ENCODE measurements around the gene CEP76.
A peak's percentile ranks its signal among the peaks of the same experiment; 100 is the strongest.

Gene CEP76

GRCh38 chr18:12679183-12679786 is 23.2 kb downstream of the CEP76 start:
- Histone ChIP-seq H3K9me3 (ENCODE audit: control insufficient read depth, insufficient read depth, low read length) (no peaks in the 10 kb centered on the region), H3K4me1 (ENCODE audit: insufficient read depth, low read length) (no peaks in the 10 kb centered on the region; the same call in 1 of the 2 replicates), H3K36me3 (ENCODE audit: insufficient read depth, low read length) (peaks cover 14% of the 10 kb centered on the region), H3K9ac (ENCODE audit: low read depth, low read length) (no peak overlapping the region)

DNA sequence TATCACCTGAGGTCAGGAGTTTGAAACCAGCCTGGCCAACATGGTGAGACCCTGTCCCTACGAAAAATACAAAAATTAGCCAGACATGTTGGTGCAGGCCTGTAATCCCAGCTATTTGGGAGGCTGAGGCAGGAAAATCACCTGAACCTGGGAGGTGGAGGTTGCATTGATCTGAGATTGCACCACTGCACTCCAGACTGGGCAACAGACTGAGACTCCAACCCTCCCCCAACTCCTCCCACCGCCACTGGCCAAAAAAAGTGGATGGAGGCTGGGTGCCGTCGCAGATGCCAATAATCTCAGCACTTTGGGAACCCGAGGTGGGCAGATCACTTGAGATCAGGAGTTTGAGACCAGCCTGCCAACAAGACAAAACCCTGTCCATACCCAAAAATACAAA is 34.5 kb downstream of the CEP76 start:
- Histone ChIP-seq H3K9ac (ENCODE audit: low read depth, low read length) (no peak overlapping the region), H3K9me3 (ENCODE audit: control insufficient read depth, insufficient read depth, low read length) (no peaks in the 10 kb centered on the region), H3K4me1 (ENCODE audit: insufficient read depth, low read length) (no peaks in the 10 kb centered on the region), H3K36me3 (ENCODE audit: insufficient read depth, low read length) (no peaks in the 10 kb centered on the region; the same call in 1 of the 2 replicates)

DNA sequence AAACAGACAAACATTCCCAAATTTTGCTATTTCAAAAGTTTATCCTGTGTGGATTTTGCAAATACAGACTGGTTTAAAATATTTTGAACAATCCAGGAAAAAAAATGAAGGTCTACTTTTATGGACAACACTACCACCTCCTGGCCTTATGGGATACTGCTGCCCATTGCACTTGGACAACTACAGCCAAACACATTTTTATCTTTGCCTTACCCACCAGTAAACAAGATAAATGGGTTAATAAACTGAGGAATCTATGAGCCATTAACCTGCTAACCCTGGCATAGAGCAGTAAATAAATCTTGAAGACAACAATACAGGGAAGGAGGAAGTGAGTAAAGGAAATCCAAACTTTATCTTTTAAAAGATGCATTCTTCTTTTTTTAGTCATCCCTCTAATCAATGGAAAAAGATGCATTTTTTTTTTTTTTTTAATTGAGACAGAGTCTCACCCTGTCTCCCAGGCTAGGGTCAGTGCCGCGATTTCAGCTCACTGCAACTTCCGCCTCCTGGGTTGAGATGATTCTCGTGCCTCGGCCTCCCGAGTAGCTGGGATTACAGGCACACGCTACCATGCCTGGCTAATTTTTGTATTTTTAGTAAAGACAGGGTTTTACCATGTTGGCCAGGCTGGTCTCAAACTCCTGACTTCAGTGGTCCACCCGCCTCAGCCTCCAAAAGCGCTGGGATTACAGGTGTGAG is 42.5 kb downstream of the CEP76 start:
- H3K4me1 ChIP-seq (ENCODE audit: insufficient read depth, low read length), result peaks cover 4% of the 10 kb centered on the region; the same call in 1 of the 2 replicates
- no peak overlapping the region for H3K9ac ChIP-seq (ENCODE audit: low read depth, low read length)
- H3K36me3 ChIP-seq (ENCODE audit: insufficient read depth, low read length), result no peaks in the 10 kb centered on the region
- H3K9me3 ChIP-seq (ENCODE audit: control insufficient read depth, insufficient read depth, low read length), result no peaks in the 10 kb centered on the region

DNA sequence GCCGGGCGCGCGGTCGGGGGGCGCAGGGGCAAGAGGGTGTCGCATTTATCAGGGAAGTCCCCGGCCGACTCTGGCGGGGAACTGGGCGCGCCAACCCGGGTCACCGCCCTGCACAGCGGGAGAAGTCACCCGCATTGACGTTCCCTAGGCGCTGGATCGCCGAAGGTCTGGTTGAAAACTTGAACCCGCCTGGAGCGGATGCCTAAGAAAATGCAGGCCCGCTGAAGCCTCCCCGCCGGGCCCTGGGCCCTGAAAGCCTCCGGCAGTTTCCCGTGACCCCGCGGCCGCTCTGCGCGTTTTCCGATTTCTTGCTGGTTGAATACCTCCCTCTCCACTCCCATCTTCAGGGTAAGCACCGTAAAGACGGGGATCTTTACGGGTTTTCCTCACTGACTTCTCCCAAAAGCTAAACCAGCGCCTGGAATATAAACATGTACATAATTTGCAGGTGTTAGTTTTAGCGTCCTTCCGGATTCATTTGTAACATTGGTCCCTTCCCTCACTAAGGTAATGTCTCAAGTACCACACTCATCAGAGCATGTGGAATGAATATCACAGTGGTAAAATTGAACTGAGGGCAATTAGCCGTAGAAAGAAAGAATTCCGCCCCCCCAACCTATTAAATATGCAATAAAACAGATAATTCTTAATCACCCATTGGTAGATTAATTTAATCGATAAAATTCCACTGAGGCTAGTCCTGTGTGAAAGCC is 43.9 kb downstream of the CEP76 start:
- Histone ChIP-seq H3K4me1 (ENCODE audit: insufficient read depth, low read length) (peaks cover 4% of the 10 kb centered on the region; the same call in 1 of the 2 replicates), H3K9ac (ENCODE audit: low read depth, low read length) (peak overlapping the region; percentile 76), H3K9me3 (ENCODE audit: control insufficient read depth, insufficient read depth, low read length) (no peaks in the 10 kb centered on the region), H3K36me3 (ENCODE audit: insufficient read depth, low read length) (no peaks in the 10 kb centered on the region)

GRCh38 chr18:12657684-12658425 is 44.7 kb downstream of the CEP76 start, which contains the start of gene SPIRE1:
TSS of gene SPIRE1 (minus strand) at chr18:12658107. CDS start at chr18:12657866, 241 bp downstream.
- peak within 1 kb of the TSS; percentile 76 for H3K9ac ChIP-seq (ENCODE audit: low read depth, low read length)
- no peaks in the 10 kb centered on the region for H3K36me3 ChIP-seq (ENCODE audit: insufficient read depth, low read length)
- peaks cover 9% of the 10 kb centered on the region; the same call in 1 of the 2 replicates for H3K4me1 ChIP-seq (ENCODE audit: insufficient read depth, low read length)
- no peaks in the 10 kb centered on the region for H3K9me3 ChIP-seq (ENCODE audit: control insufficient read depth, insufficient read depth, low read length)

- H3K4me1 ChIP-seq (ENCODE audit: insufficient read depth, low read length), result peaks cover 15% of the 10 kb centered on the region
- peak overlapping the region; percentile 76 for H3K9ac ChIP-seq (ENCODE audit: low read depth, low read length)
- no peaks in the 10 kb centered on the region for H3K9me3 ChIP-seq (ENCODE audit: control insufficient read depth, insufficient read depth, low read length)
- H3K36me3 ChIP-seq (ENCODE audit: insufficient read depth, low read length), result no peaks in the 10 kb centered on the region
These were observed 45.4 kb downstream of the CEP76 start for GRCh38 chr18:12656938-12657683.

GRCh38 chr18:12656605-12656937 is 46.0 kb downstream of the CEP76 start:
- Histone ChIP-seq H3K9ac (ENCODE audit: low read depth, low read length) (peak overlapping the region; percentile 76), H3K9me3 (ENCODE audit: control insufficient read depth, insufficient read depth, low read length) (no peaks in the 10 kb centered on the region), H3K4me1 (ENCODE audit: insufficient read depth, low read length) (peaks cover 20% of the 10 kb centered on the region), H3K36me3 (ENCODE audit: insufficient read depth, low read length) (no peaks in the 10 kb centered on the region)

- Histone ChIP-seq H3K36me3 (ENCODE audit: insufficient read depth, low read length) (no peaks in the 10 kb centered on the region), H3K4me1 (ENCODE audit: insufficient read depth, low read length) (peaks cover 22% of the 10 kb centered on the region), H3K9ac (ENCODE audit: low read depth, low read length) (no peak overlapping the region), H3K9me3 (ENCODE audit: control insufficient read depth, insufficient read depth, low read length) (no peaks in the 10 kb centered on the region)
These were observed 47.6 kb downstream of the CEP76 start for GRCh38 chr18:12654971-12655370.

GRCh38 chr18:12652861-12653401 is 49.6 kb downstream of the CEP76 start:
- H3K9me3 ChIP-seq (ENCODE audit: control insufficient read depth, insufficient read depth, low read length), result no peaks in the 10 kb centered on the region
- H3K36me3 ChIP-seq (ENCODE audit: insufficient read depth, low read length), result no peaks in the 10 kb centered on the region
- H3K9ac ChIP-seq (ENCODE audit: low read depth, low read length), result no peak overlapping the region
- peaks cover 22% of the 10 kb centered on the region for H3K4me1 ChIP-seq (ENCODE audit: insufficient read depth, low read length)

DNA sequence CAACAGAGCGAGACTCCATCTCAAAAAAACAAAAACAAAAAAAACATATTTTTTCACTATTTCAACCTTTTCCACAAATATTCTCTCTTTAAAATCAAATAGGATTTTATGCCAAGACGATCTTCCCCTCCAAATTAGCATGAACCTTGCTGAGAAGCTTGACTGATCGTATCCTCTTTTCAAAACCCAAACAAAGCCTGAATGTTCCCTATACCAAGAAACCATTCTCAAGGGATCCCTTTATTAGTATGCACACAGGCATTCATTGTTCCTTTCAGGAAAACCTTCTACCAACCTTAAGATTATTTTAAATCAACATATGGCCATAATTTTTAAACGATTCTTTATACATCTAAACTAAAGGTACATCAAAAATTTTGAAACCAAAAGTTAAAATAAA is 50.9 kb downstream of the CEP76 start:
- H3K9ac ChIP-seq (ENCODE audit: low read depth, low read length), result no peak overlapping the region

GRCh38 chr18:12647773-12648172 is 54.8 kb downstream of the CEP76 start:
- no peaks in the 10 kb centered on the region for H3K36me3 ChIP-seq (ENCODE audit: insufficient read depth, low read length)
- no peaks in the 10 kb centered on the region for H3K9me3 ChIP-seq (ENCODE audit: control insufficient read depth, insufficient read depth, low read length)
- H3K4me1 ChIP-seq (ENCODE audit: insufficient read depth, low read length), result peaks cover 29% of the 10 kb centered on the region; the same call in 1 of the 2 replicates
- no peak overlapping the region for H3K9ac ChIP-seq (ENCODE audit: low read depth, low read length)

More for the DNA sequence above, 50.9 kb downstream of the CEP76 start:
- no peaks in the 10 kb centered on the region for H3K36me3 ChIP-seq (ENCODE audit: insufficient read depth, low read length)
- peaks cover 27% of the 10 kb centered on the region for H3K4me1 ChIP-seq (ENCODE audit: insufficient read depth, low read length)
- no peaks in the 10 kb centered on the region for H3K9me3 ChIP-seq (ENCODE audit: control insufficient read depth, insufficient read depth, low read length)

DNA sequence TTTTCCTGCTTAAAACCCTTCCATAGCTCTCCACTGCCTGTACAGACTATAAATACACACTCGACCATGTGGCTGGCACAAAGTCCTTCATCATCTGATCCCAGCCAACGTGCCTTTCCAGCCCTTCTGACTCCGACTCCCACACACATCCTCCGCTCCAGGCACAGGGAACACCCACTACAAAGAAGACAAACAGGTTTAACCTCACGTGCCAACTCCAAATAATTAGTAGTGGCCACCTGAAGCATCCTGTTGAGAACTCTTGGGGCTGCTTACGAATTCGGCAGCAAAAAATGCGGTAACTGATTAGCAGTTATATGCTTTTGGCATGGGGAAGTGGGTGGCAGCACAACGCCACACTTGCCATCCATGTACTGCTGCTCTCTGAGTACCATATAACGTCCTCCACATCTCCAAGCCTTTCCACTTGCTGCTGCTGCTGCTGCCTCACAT is 56.7 kb downstream of the CEP76 start:
- H3K36me3 ChIP-seq (ENCODE audit: insufficient read depth, low read length), result no peaks in the 10 kb centered on the region
- no peaks in the 10 kb centered on the region for H3K9me3 ChIP-seq (ENCODE audit: control insufficient read depth, insufficient read depth, low read length)

DNA sequence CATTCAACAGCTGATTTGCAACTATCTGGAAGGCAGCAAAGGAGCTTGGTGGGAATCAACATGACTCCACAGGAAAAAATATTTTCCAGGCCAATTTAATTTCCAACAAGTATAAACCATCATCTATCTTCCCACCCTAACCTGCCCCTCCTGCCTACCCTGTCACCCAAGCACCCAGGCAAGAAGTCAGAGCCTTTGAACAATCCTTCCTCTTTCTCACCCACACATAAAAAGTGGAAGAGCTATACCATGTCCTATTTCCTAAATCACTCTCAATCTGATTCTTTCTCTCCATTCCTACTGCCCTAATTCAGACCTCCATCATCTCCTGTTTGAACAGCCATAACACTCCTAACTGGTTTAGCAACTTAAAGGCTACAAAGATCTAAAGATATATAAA is 57.3 kb downstream of the CEP76 start:
- no peaks in the 10 kb centered on the region for H3K36me3 ChIP-seq (ENCODE audit: insufficient read depth, low read length)
- H3K9ac ChIP-seq (ENCODE audit: low read depth, low read length), result no peak overlapping the region
- no peaks in the 10 kb centered on the region for H3K9me3 ChIP-seq (ENCODE audit: control insufficient read depth, insufficient read depth, low read length)
- H3K4me1 ChIP-seq (ENCODE audit: insufficient read depth, low read length), result peaks cover 22% of the 10 kb centered on the region

More for the DNA sequence above, 56.7 kb downstream of the CEP76 start:
- Histone ChIP-seq H3K4me1 (ENCODE audit: insufficient read depth, low read length) (peaks cover 17% of the 10 kb centered on the region), H3K9ac (ENCODE audit: low read depth, low read length) (no peak overlapping the region)

Measured in ES-I3 (cell line).